Measurements from ENCODE around the gene UBE2E1.

The UBE2E1 gene

DNA sequence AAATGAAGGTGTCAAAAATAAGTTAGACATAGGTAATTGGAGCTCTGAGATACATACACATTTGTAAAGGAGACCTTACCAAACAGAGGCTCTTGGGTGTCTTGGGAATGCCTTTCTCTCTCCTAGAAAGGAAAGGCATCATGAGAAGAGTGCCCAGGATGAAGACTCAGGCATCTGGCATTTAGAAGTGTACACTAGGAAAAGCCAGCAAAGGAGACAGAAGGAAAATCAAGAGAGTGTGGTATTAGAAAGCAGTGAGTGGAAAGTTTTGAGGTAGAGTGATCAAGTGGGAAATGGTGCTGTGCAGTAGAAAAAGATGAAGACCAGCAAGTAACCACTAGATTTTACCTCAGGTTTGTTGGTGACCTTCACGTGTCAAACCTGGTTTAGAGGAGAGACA lies 16.1 kb downstream of the UBE2E1 start:
- no peak for DNase-seq (ENCODE audit: low read depth)

DNA sequence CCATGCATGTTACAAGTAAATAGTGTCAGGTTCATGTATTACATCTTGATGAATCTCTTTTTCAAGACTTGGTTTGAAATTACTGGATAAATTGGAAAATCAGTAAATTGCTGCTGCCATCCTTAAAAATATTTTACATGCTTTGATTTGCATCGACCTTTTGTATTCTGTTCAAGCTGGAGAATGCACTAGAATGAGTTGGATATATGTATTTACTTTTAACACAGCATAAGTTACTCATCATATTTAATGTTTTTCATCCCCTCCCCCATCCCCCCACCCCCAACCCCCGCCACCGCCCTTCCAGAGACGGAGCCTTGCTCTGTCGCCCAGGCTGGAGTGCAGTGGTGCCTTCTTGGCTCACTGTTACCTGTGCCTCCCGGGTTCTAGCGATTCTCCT lies 16.8 kb downstream of the UBE2E1 start:
- no peak for DNase-seq (ENCODE audit: low read depth)

DNA sequence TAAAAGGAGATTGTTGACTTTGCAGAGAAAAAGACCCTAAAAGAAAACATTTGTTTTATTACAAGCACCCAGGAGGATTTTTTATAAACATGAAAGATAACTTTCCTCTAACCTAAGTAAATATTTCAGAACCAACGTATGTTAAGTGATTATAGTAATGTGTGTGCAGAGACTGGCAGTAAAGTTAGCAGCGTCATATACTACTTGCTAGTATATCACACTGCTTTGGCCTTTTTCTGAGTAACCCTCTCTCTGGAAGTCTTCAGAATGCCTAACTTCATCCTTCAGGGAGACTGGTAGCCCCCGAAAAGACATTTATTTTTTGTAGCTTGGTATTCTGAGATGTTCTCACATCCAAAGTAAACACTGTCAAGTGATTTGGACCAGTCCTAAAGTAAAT lies 17.9 kb downstream of the UBE2E1 start:
- no peak for DNase-seq (ENCODE audit: low read depth)

DNA sequence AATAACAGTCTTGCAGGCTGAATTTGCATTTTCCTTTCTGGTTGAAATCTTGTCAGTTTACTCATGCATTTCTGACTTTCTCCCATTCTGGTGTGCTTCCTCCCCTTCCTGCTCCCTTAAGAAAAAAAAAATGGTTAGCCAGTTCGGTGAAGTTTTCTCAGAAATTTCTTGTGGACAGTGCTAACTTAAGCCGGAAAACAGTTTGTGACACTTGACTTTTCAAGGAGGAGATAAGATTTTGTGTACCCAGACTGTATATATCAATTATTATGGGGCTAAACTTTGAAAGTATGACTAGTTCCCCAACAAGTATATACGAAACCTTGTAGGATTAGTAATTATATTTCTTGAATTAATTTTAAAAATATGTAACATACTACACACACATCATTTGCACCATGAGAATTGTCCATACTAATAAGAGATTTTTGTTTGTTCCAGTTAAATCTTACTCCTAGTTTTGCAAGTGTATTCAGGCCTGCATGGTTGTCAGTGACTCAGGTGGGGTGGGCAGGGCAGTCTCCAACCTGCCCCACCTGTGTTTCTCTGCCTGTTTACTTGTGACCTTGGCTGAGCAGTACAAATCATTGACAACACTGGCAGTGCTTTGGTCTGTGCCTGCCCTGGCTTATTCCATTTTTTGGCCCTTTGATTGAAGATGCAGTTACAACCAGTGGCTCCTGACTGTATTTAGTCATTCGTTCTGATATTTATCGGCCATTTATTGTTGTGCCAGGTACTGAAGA lies 19.1 kb downstream of the UBE2E1 start:
- no peak for DNase-seq (ENCODE audit: low read depth)

DNA sequence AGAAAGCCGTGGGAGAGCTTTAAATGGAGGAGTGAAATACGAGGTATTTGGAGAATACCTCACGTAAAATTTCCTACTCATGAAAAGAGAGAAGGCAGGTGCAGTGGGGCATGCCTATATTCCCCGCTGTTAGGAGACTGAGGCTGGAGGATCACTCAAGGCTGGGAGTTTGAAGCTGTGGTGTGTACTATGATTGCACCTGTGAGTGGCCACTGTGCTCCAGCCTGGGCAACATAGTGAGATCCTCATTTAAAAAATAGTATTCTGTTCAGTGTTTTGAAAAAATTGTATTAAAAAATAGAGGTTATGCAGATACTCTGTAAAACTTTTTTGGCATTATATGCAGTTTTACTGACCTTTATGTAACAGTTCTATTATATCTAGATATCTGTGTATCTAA lies 20.0 kb downstream of the UBE2E1 start:
- no peak for DNase-seq (ENCODE audit: low read depth)

DNA sequence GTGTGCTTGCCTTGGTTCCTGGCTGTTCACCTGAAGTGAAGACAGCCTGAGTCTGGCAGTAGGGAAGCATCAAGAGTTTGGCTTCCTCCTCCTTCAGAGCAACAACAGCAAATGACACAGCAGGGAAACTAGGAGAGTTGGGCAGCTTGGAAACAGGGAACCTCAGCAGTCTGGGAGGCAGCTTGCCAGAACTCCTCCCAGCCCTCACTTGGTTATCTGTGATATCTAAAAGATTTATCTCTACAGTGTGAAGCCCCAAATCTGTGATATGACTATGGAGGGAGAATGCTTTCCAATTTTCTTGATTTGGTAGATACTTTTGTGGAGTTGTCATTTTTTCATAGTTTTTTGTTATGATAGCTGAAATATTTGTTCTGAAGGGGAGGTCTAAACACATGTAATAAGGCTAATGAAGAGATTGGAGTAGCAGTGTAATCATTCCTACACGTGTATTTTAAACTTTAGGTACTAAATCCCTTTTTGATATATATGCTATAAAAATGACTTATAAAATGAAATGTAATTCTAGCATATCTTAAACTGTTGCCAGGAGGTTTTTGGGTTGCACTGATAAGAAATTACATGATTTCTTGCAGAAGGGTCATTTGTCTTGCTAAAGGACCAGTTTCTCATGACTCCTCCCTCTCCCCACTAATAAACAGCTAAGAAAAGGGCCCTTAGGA lies 20.8 kb downstream of the UBE2E1 start:
- DNase-seq (ENCODE audit: low read depth), result no peak

DNA sequence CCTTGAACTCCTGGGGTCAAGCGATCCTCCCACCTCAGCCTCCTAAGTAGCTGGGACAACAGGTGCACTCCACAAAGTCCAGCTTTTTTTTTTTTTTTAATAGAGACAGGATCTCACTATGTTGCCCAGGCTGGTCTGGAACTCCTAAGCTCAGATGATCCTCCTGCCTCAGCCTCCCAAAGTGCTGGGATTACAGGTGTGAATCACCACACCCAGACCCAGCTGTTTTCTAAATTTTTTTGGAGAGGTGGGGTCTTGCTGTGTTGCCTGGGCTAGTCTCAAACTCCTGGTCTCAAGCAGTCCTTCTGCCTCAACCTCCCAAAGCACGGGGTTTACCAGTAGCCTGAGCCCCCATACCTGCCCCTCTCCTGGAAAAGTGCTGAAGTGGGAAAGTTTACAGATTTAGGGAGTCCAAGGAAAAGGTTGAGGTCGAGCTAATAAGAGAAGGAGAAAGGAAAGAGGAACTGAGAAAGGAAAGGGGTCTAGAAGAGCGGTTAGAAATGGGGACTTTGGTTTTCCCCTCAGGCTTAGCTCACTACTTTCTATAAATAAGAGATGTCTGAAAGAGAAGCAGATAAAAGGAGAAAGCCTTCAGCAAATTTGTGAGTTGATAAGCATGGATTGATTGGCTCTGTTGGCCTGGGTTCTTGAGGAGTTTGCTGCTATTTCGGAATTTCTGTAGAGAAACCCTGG lies 23.6 kb downstream of the UBE2E1 start:
- no peak for DNase-seq (ENCODE audit: low read depth)

DNA sequence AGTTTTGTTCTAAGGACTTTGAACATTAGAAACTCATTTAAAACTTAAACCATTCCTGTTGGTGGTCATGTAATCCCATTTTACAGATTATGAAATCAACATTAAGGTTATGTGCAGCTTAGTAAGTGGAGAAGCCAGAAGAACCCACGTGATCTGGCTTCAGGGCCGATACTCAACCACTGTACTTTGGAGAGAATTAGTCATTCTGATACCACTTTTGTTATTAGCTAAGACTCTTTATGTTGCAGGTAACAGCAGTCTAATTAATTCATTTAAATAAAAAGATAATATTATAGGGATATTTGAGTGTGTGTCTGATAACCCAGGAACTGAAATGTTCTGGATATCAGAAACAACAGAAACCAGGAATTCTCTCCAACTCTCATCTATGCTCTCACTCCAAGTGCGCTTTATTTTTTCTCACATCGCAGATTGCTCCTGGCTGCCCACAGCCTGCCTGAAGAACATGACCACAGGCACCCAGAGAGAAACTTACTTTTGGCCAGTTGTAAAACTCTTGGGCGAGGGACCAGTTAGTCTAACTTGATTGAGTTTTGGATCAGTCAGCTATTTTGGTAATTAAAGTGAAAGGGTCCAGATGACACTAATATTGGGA lies 25.2 kb downstream of the UBE2E1 start:
- DNase-seq (ENCODE audit: low read depth), result no peak

DNA sequence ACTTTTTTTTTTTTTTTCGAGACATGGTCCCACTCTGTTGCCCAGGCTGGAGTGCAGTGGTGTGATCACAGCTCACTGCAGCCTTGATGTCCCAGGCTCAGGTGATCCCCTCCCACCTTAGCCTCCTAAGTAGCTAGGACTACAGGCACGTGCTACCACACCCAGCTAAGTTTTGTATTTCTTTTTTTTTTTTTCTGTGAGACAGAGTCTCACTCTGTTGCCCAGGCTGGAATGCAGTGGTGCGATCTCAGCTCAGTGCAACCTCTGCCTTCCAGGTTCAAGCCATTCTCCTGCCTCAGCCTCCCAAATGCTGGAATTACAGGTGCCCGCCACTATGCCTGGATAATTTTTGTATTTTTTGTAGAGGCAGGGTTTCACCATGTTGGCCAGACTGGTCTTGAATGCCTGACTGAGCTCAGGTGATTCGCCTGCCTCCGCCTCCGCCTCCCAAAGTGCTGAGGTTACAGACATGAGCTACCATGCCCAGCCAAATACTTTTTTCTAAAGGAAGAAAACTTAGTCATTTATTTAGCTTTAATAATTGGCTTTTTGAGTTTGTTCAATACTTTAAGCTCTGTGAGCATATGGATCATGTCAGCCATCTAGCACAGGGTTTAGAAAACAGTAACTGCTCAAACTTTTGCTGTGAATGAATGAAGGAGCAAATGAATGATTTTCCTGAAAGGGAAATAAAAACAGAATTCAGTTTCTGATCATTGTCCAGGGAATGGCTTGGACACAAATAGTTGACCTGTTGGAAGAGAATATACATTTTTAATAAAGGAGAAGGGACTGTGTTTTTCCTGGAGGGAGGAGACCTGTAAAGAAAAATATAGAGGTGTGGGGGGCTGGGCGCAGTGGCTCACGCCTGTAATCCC lies 26.0 kb downstream of the UBE2E1 start:
- DNase-seq (ENCODE audit: low read depth), result no peak

DNA sequence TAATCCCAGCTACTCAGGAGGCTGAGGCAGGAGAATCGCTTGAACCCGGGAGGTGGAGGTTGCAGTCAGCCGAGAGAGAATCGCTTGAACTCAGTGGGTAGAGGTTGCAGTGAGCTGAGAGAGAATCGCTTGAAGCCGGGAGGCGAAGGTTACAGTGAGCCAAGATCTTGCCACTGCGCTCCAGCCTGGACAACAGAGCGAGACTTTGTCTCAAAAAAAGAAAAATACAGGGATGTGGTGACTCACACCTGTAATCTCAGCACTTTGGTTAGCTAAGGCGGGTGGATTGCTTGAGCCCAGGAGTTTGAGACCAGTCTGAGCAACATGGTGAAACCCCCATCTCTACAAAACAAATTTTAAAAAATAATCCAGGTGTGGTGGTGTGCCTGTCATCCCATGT lies 26.8 kb downstream of the UBE2E1 start:
- no peak for DNase-seq (ENCODE audit: low read depth)

DNA sequence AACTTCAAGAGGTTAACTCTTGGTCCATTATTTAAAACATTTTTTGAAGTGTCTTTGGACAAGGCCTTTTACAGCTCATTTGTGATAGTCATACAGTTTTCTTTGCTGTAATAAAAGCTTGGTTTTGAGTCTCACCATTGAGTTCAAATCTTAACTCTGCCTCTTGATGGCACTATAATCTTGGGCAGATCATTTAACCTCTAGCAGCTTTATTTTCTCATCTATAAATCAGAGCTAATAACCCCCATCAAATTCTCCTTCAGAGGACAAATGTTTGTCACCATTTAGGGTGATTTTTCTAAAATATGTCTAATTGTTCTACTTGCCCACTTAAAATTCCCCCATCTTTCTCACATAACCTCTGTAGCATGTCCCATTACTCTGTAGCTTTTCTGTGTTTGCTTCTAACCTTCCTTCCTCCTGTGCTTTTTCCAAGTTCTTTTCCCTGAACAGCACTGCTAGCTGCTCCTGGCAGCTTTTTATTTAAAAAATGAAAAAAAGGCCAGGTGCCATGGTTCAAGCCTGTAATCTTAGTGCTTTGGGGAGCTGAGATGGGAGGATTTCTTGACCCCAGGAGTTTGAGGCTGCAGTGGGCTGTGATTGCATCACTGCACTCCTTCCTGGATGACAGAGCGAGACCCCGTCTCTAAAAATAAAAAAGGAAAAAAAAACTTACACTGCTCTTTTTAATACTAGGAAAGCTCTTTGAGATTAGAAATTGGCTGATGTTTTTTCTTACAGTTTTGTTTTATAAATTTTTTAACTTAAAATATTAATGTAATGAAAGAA lies 28.5 kb downstream of the UBE2E1 start:
- DNase-seq (ENCODE audit: low read depth), result no peak

DNA sequence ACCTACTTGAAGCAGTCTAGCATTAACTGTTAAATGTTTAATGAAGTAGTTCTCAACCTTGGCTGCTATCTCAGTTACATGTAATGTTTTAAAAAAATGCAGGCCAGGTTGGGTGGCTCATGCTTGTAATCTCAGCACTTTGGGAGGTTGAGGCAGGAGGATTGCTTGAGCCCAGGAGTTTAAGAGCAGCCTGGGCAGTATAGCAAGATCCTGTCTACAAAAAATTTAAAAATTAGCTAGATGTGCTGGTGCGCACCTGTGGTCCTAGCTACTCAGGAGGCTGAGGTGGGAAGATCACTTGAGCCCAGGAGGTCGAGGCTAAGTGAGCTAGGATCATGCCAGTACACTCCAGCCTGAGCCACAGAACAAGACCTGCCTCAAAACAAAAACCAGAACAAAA lies 29.3 kb downstream of the UBE2E1 start:
- no peak for DNase-seq (ENCODE audit: low read depth)

DNA sequence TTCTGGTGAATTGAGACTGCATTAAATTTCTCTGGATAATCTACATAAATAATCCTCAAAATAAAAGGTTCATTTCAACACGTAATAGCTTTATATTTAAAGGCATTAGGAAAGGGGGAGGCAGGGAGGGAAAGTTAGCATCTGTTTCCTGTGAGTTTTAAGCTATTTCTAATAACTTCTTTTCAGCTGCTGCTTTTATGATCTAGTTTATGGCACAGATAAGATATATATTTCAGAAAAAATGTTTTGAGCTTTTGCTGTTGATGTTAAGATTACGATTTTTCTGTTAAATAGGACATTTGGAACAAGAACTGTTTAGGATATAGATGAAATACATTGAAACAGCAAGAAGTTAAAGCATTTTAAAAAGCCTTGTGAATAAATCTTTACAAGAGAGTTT lies 30.0 kb downstream of the UBE2E1 start:
- DNase-seq (ENCODE audit: low read depth), result no peak

DNA sequence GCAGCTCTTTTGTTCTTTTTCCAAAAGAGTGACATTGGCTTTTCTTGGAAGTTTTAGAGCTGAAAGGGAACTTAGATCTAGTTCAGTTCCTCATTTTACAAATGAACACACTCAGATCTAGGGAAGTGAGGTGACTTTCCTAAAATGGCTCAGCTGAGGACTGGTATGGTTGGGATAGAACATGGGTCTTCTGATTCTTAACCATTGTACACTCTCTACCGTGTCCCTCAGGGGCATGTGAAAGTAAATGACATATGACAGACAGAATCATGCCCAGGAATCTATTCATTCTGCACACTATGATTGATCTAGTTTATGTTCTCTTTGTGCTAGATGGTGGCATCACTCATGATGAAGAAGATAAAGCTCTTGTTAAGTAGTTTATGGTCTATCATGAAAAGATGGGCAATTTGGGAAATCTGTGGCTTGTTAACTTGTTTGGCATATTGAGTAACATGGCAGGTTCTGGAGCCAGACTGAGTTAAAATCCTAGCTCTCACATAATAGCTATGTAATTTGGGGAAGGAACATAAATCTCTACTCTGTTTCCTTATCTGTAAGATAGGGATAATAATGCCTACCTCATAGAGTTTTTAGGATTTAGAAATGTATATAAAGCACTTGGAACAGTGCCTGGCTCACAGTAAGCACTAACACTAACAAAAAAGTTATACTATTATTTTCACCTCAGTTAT lies 30.9 kb downstream of the UBE2E1 start:
- no peak for DNase-seq (ENCODE audit: low read depth)

DNA sequence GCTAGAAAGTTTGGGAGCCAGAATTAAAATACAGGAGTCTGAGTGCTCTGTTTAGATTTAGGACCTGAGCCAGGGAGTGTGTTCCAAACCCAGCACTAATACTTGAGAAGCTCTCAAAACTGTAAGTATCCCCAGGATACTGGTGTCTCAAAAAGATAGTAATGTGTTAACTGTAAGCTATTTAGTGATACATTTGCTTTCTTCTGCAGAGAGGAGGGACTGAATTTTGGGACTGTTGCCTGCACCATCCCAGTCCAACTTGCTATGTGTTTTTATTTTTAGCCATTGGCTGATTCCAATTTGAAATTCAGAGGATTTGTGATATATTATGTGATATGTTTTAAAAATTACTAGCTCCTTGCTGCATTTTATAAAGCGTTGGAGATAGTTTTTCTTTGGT lies 31.5 kb downstream of the UBE2E1 start:
- DNase-seq (ENCODE audit: low read depth), result no peak

DNA sequence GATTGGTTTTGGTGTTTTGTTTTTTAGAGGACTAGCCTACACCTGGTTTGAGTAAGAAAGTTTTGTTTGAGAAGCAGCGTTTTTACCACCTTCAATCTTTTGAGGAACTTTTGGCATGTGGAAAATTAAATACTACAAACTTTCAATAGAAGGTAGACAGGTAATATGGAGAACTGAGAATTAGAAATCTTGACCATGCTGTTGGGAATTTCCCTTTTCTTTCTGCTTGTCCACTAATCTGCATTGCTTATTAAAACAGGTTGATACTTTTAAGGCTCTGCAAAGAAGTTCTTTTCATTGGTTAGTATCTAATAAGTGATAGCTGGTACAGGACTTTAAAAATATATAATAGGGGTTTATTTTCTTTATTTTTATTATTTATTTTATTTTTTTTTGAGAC lies 31.9 kb downstream of the UBE2E1 start:
- no peak for DNase-seq (ENCODE audit: low read depth)

DNA sequence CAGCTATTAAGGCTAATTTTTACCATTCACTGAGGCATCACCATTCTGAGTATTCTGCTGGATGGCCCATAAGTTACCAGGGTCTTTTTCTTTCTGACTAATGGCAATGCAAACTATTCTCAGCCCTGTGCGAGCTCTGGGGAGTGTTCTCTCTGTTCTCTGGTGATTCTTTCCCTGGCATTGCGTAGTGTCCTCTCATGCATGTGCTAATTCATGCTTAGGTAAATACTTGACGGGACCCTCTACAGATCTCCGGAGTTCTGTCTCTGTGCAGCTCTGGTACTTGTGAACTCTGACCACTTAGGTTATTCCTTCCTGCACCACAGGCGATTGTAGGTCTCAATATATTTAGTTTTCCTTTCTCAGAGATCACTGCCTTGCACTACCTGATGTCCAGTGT lies 34.8 kb downstream of the UBE2E1 start:
- no peak for DNase-seq (ENCODE audit: low read depth)

DNA sequence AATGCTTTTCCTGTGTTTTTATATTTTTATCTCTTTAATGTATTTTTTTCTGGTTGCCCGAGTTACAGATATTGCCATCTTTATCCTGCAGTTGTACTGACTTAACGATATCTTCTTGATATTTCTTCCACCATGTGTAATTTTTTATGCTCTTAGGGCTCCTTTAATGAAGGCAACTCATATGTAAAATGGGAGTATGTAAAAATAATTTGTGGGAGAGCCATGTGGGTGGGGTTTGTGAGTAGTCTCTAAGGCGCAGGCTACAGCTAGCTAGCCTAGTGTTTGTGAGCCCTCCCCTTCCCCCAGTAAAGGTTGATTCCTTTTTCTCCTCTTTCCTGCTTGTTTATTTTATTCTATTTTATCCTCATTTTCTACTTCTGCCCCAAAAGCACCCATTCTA lies 38.1 kb downstream of the UBE2E1 start:
- DNase-seq (ENCODE audit: low read depth), result no peak

DNA sequence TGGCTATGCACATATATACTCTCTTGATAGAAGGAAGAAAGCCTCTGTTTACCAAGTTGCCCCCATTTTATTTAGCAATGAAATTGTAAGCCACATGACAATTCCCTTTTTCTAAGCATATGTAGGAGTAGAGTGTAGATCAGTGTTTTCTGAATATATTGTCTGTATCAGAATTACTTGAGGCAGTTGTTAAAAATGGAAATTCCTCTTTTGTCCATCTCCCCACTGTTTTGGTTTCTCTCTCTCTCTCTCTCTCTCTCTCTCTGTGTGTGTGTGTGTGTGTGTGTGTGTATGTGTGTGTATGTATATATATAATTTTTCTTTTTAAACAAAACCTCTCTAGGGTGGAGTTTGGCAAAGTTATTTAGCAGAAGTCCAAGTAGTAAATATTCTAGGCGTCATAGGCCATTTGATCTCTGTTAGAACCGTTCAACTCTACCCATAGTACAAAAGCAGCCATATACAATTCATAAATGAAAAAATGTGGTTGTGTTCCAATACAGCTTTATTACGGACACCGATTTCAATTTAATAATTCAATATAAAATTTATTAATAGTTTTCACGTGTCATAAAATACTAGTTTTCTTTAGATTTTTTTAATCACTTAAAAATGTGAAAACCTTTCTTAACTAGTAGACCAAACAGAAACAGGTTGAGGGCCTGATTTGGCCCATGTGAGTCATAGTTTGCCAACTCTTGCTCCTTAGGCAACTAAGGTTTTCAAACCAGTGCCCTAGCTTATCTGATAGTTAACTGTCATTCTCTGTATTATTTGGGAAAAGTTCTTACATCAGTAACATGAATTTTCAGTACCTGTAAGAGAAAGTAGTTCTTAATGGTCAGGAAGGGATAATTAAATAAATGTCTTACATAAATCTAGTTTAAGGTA lies 39.8 kb downstream of the UBE2E1 start:
- DNase-seq (ENCODE audit: low read depth), result no peak
